Breast epithelium (tissue), 3 donors: ENCODE measurements around the gene AUH.

Experiments
- CTCF ChIP-seq, 3 donors: fragments of 450-650 bp; IDR thresholded peaks; one replicate each; pipeline ENCODE4 v1.5.1; 2016 to 2017; ENCODE audit warnings: antibody characterized with exemption in 3 of 3, mild to moderate bottlenecking in 3 of 3, moderate library complexity in 3 of 3
- POLR2A ChIP-seq: fragments of 450-650 bp; IDR thresholded peaks from one replicate; pipeline ENCODE4 v1.6.1; 2016; ENCODE audit warnings: antibody characterized with exemption, mild to moderate bottlenecking, moderate library complexity
- POLR2AphosphoS5 ChIP-seq, 3 donors: sonication (generic); formaldehyde crosslinking; IDR thresholded peaks; one replicate each; pipeline ENCODE4 v1.6.1; 2017; ENCODE audit warnings: antibody characterized with exemption in 3 of 3

GRCh38 chr9:91214867-91215266 is 146.9 kb downstream of the AUH start:
- TF ChIP-seq POLR2A (no peak), CTCF (IDR thresholded peaks at IDR 0.05) (no peak), POLR2AphosphoS5 (IDR thresholded peaks at IDR 0.05) (no peak)
